SU-DHL-6 (cell line): Measurements from ENCODE around the gene TMEM213.

ENCODE experiments used
- H2AFZ ChIP-seq: fragments of 200-600 bp; sonication (generic); 2 replicates; pipeline ENCODE4 v1.6.1; 2014; ENCODE audit warnings: low read depth, mild to moderate bottlenecking, moderate library complexity, mixed read lengths, antibody characterized with exemption, low read length; ENCODE audit not compliant: severe bottlenecking
- H3F3A ChIP-seq: fragments of 200-600 bp; shearing (Covaris generic); 2 replicates; pipeline ENCODE4 v1.6.0; 2016; ENCODE audit warnings: antibody characterized with exemption, mild to moderate bottlenecking; ENCODE audit not compliant: insufficient read depth
- H3K27ac ChIP-seq: fragments of 200-600 bp; sonication (generic); 2 replicates; pipeline ENCODE4 v1.5.1; 2016; ENCODE audit warnings: low read depth, mild to moderate bottlenecking, low read length, moderate library complexity, mixed read lengths
- H3K27me3 ChIP-seq: fragments of 200-600 bp; sonication (generic), shearing (Covaris generic); 2 replicates; pipeline ENCODE4 v1.6.0; 2014; ENCODE audit warnings: mild to moderate bottlenecking, low read length
- H3K36me3 ChIP-seq: fragments of 200-600 bp; sonication (generic); 2 replicates; pipeline ENCODE4 v1.6.1; 2014; ENCODE audit warnings: mild to moderate bottlenecking, low read length, mixed read lengths
- H3K4me2 ChIP-seq: fragments of 300-600, 200-600 bp; shearing (Covaris generic), sonication (generic); 2 replicates; pipeline ENCODE4 v1.6.0; 2014; ENCODE audit warnings: low read length, low read depth, mild to moderate bottlenecking; ENCODE audit not compliant: poor library complexity, severe bottlenecking
- H3K4me3 ChIP-seq: fragments of 200-600 bp; sonication (generic); 2 replicates; pipeline ENCODE4 v1.5.1; 2014; ENCODE audit warnings: antibody characterized with exemption, low read length, mild to moderate bottlenecking, mixed read lengths; ENCODE audit not compliant: insufficient read depth, poor library complexity, severe bottlenecking
- H3K79me2 ChIP-seq: fragments of 200-600 bp; sonication (generic); 2 replicates; pipeline ENCODE4 v1.6.1; 2014; ENCODE audit warnings: mild to moderate bottlenecking, low read length, moderate library complexity; ENCODE audit not compliant: insufficient read depth
- H3K9ac ChIP-seq: fragments of 200-600 bp; sonication (generic); 2 replicates; pipeline ENCODE4 v1.7.0; 2014; ENCODE audit warnings: mild to moderate bottlenecking, low read length
- H3K9me2 ChIP-seq: fragments of 200-600 bp; sonication (generic); replicated peaks from 2 replicates; pipeline ENCODE4 v1.6.1; 2014; ENCODE audit warnings: low read length; ENCODE audit not compliant: insufficient read depth
- H3K9me3 ChIP-seq: fragments of 200-600 bp; sonication (generic); 2 replicates; pipeline ENCODE4 v1.6.1; 2014; ENCODE audit warnings: low read length, mixed read lengths; ENCODE audit not compliant: insufficient read depth
- H4K20me1 ChIP-seq: fragments of 200-600 bp; sonication (generic); 2 replicates; pipeline ENCODE4 v1.6.1; 2014; ENCODE audit warnings: low read depth, mild to moderate bottlenecking, antibody characterized with exemption, low read length, moderate library complexity, mixed read lengths
- CTCF ChIP-seq: fragments of 200-600 bp; sonication (generic); IDR thresholded peaks from one replicate; pipeline ENCODE4 v1.5.1; 2017; ENCODE audit warnings: antibody characterized with exemption, mild to moderate bottlenecking, low read length, moderate library complexity; ENCODE audit not compliant: insufficient read depth, poor library complexity, severe bottlenecking
- EZH2phosphoT487 ChIP-seq: fragments of 200-600 bp; sonication (generic), shearing (Covaris generic); conservative IDR thresholded peaks from 2 replicates; pipeline ENCODE4 v1.6.1; 2018; ENCODE audit warnings: mild to moderate bottlenecking, antibody characterized with exemption, low read length, moderate library complexity, mixed read lengths

Gene TMEM213

GRCh38 chr7:138799336-138800000 lies 1.7 kb downstream of the TMEM213 start:
- Histone ChIP-seq H3K4me2 (no peak overlapping the region), H4K20me1 (no peaks in the 10 kb centered on the region), H3K9me3 (no peaks in the 10 kb centered on the region), H2AFZ (no peak overlapping the region), H3K9ac (no peak overlapping the region), H3K9me2 (no peaks in the 10 kb centered on the region), H3K27ac (no peak overlapping the region), H3K79me2 (no peaks in the 10 kb centered on the region), H3K36me3 (no peaks in the 10 kb centered on the region), H3K4me3 (no peak overlapping the region), H3K27me3 (no peaks in the 10 kb centered on the region), H3F3A (no peaks in the 10 kb centered on the region)
- TF ChIP-seq CTCF = no peak
- no peak for TF ChIP-seq EZH2phosphoT487

- Histone ChIP-seq H3K9me2 (no peaks in the 10 kb centered on the region), H4K20me1 (no peaks in the 10 kb centered on the region), H3F3A (no peaks in the 10 kb centered on the region), H3K9me3 (no peaks in the 10 kb centered on the region), H3K36me3 (no peaks in the 10 kb centered on the region), H3K4me3 (no peak overlapping the region), H3K9ac (no peak overlapping the region), H2AFZ (no peak overlapping the region), H3K27ac (no peak overlapping the region), H3K79me2 (no peaks in the 10 kb centered on the region), H3K4me2 (no peak overlapping the region), H3K27me3 (no peaks in the 10 kb centered on the region)
- TF ChIP-seq EZH2phosphoT487 (no peak), CTCF (no peak)
Measured at GRCh38 chr7:138801256-138801655, 3.5 kb downstream of the TMEM213 start.

GRCh38 chr7:138802706-138803105 lies 4.9 kb downstream of the TMEM213 start:
- Histone ChIP-seq H4K20me1 (no peaks in the 10 kb centered on the region), H3K4me2 (no peak overlapping the region), H3K9ac (no peak overlapping the region), H3K9me3 (no peaks in the 10 kb centered on the region), H3K27ac (no peak overlapping the region), H2AFZ (no peak overlapping the region), H3K36me3 (no peaks in the 10 kb centered on the region), H3K27me3 (no peaks in the 10 kb centered on the region), H3K4me3 (no peak overlapping the region), H3F3A (no peaks in the 10 kb centered on the region), H3K9me2 (no peaks in the 10 kb centered on the region), H3K79me2 (no peaks in the 10 kb centered on the region)
- TF ChIP-seq CTCF (no peak), EZH2phosphoT487 (no peak)
